Spleen (tissue), 11 donors: ENCODE data around the gene IFNG-AS1. TPM values are rescaled to one million over a fixed set of nuclear protein-coding genes. Genes with fewer than 3 reads are reported as not detected.

Experiments
- DNase-seq: peaks from one replicate; pipeline ENCODE4 v3.0.0-alpha.2; 2020
- H3K27ac ChIP-seq, 8 donors: fragments of 200-600 bp; sonication (generic) in 7 of 8; 1 replicate in 4 of 8; 2 replicates in 4 of 8; pipeline versions ENCODE4 v1.5.0 to v1.8.0; 2016 to 2021; ENCODE audit warnings: inconsistent platforms in 4 of 8, mild to moderate bottlenecking in 4 of 8, moderate library complexity in 1 of 8
- H3K27me3 ChIP-seq, 7 donors: fragments of 200-600 bp; sonication (generic) in 6 of 7; replicated peaks in 1 of 7; 1 replicate in 4 of 7; 2 replicates in 3 of 7; pipeline versions ENCODE4 v1.5.0 to v1.8.0; 2016 to 2021; ENCODE audit warnings: inconsistent platforms in 3 of 7, mild to moderate bottlenecking in 1 of 7
- H3K36me3 ChIP-seq, 6 donors: fragments of 200-600 bp; sonication (generic) in 5 of 6; 1 replicate in 4 of 6; 2 replicates in 2 of 6; pipeline versions ENCODE4 v1.5.0 to v1.8.0; 2016 to 2021; ENCODE audit warnings: inconsistent platforms in 2 of 6
- H3K4me1 ChIP-seq, 6 donors: fragments of 200-600 bp; sonication (generic) in 5 of 6; 1 replicate in 3 of 6; 2 replicates in 3 of 6; pipeline versions ENCODE4 v1.5.0 to v1.8.0; 2016 to 2021; ENCODE audit warnings: inconsistent platforms in 3 of 6
- H3K4me3 ChIP-seq, 8 donors: fragments of 200-600 bp; sonication (generic) in 7 of 8; 1 replicate in 4 of 8; 2 replicates in 4 of 8; pipeline versions ENCODE4 v1.5.0 to v1.8.0; 2016 to 2021; ENCODE audit warnings: inconsistent platforms in 4 of 8, mild to moderate bottlenecking in 4 of 8, moderate library complexity in 2 of 8
- H3K9me3 ChIP-seq, 8 donors: fragments of 200-600 bp; sonication (generic) in 7 of 8; 1 replicate in 4 of 8; 2 replicates in 4 of 8; pipeline versions ENCODE4 v1.5.0 to v1.8.0; 2016 to 2021; ENCODE audit warnings: inconsistent platforms in 4 of 8
- CTCF ChIP-seq, 11 experiments: fragments of 200-600 bp in 7 of 11; fragments of 450-650 bp in 4 of 11; sonication (generic) in 4 of 11; IDR thresholded peaks in 8 of 11; conservative IDR thresholded peaks in 3 of 11; 1 replicate in 7 of 11; 2 replicates in 4 of 11; pipeline versions ENCODE4 v1.4.0 to v1.8.0; 2016 to 2021; ENCODE audit warnings: antibody characterized with exemption in 11 of 11, inconsistent platforms in 4 of 11, mild to moderate bottlenecking in 1 of 11
- POLR2A ChIP-seq, 3 donors: fragments of 450-650 bp; IDR thresholded peaks; one replicate each; pipeline ENCODE4 v1.5.1; 2017; ENCODE audit warnings: antibody characterized with exemption in 3 of 3, mild to moderate bottlenecking in 1 of 3
- POLR2AphosphoS5 ChIP-seq, 3 donors: sonication (generic); formaldehyde crosslinking; IDR thresholded peaks; one replicate each; pipeline ENCODE4 v1.5.1; 2017; ENCODE audit warnings: antibody characterized with exemption in 3 of 3
- WGBS, 5 donors: extraction: QIAGEN DNeasy Blood & Tissue Kit in 3 of 5; methylation state at CpG; one replicate each; pipeline versions ENCODE4 v1.1.5 to v1.1.7; 2013 to 2018; 5-methylcytosine and 5-hydroxymethylcytosine counted together
- intact Hi-C: fragments of 100-400 bp; cut with DNase I; formaldehyde crosslinking; loops from one replicate; pipeline ENCODE4 v1.15.0; 2023; ENCODE audit warnings: low total_unique reads
- polyA plus RNA-seq, 3 donors: library from polyadenylated mRNA; stranded (reverse); fragments of 200-250 nt; gene quantifications; one replicate each; pipeline ENCODE4 v1.2.1, GENCODE V29; 2013
- total RNA-seq, 7 donors: library from RNA; depleted of rRNA in 3 of 7; stranded (reverse); fragments of >200 nt in 3 of 7; fragmentation: NEBNext Ultra II Directional in 4 of 7; extraction: Animal tissue kit (Norgen Biotek cat#: 25700) in 4 of 7; gene quantifications; one replicate each; pipeline versions ENCODE4 v1.1.0 to v1.2.1, GENCODE V29; 2016 to 2021
- donor health status: healthy with polysubstance abuse.
- donor health status: DM: no; HTN: no; CAD: no; lungs with moderate emphysema.
- donor health status: DM: no; HTN: no; CAD: no.
- donor health status: Bipolar disorder and iron deficiency.
- donor health status: healthy.
- donor health status: DM: no; HTN: no; CAD: no.
- donor health status: DM: yes; HTN: yes; CAD: no.

The IFNG-AS1 gene
- total and polyA plus RNA-seq, 10 donors: 0.42 to 21.2 (median 7.4) TPM; not detected in 1

GRCh38 chr12:68031881-68032739 lies 42.9 kb downstream of the IFNG-AS1 start:
- Histone ChIP-seq H3K27me3 (no peaks in the 10 kb centered on the region), H3K9me3 (peaks cover 0 to 7% (median 0%) of the 10 kb centered on the region in 8 donors), H3K4me1 (peaks cover 0 to 9% (median 0%) of the 10 kb centered on the region in 6 donors), H3K27ac (no peak overlapping the region), H3K4me3 (no peak overlapping the region), H3K36me3 (no peaks in the 10 kb centered on the region)
- intact Hi-C loops: no loop called here
- 63 to 71% (median 69%) methylated on average over 9 of the region's 9 CpGs for WGBS, 5 donors
- no peak for TF ChIP-seq CTCF (IDR thresholded peaks at IDR 0.05 in 8 of 11, conservative IDR thresholded peaks at IDR 0.05 in 3 of 11)
- TF ChIP-seq POLR2A (IDR thresholded peaks at IDR 0.05): no peak
- no peak for TF ChIP-seq POLR2AphosphoS5 (IDR thresholded peaks at IDR 0.05)
- no peak for DNase-seq

DNA sequence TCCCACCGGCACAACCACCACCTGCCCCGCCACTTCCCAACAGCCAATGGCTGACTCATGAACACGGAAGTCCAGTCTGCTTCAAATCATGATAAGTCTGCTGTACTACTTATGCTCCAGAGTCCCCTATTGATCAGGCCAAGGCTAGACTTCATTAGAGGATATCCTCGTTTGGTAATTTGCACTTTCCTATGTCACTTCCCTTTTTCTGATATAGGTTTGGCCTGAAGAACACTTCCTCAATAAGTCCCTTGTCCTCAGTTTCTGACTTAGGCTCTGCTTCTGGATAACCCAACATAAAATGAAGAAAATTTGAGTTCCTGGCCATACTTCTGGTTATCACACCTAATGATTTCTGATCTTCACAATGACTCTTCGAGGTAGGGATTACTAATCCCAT lies 45.3 kb downstream of the IFNG-AS1 start:
- Histone ChIP-seq H3K4me3 (no peak overlapping the region), H3K9me3 (peaks cover 0 to 2% (median 0%) of the 10 kb centered on the region in 8 donors), H3K27me3 (no peaks in the 10 kb centered on the region), H3K36me3 (no peaks in the 10 kb centered on the region), H3K27ac (no peak overlapping the region), H3K4me1 (peaks cover 0 to 9% (median 0%) of the 10 kb centered on the region in 6 donors)
- no peak for DNase-seq
- intact Hi-C loops: no loop called here
- TF ChIP-seq POLR2AphosphoS5 (IDR thresholded peaks at IDR 0.05) (no peak), POLR2A (IDR thresholded peaks at IDR 0.05) (no peak), CTCF (IDR thresholded peaks at IDR 0.05 in 8 of 11, conservative IDR thresholded peaks at IDR 0.05 in 3 of 11) (no peak)
- WGBS, 5 donors: 72 to 88% (median 81%) methylated on average over 5 of the region's 5 CpGs

DNA sequence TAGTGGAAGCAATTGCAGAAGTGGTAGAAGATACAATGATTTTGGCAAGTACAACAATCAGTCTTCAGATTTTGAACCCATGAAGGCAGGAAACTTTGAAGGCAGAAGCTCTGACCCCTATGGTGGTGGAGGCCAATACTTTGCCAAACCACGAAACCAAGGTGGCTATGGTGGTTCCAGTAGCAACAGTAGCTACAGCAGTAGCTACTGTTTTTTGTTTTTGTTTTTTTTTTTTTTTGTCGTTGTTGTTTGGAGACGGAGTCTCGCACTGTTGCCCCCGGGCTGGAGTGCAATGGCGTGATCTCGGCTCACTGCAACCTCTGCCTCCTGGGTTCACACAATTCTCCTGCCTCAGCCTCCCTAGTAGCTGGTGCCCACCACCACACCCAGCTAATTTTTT lies 47.4 kb downstream of the IFNG-AS1 start:
- 85 to 94% (median 87%) methylated on average over 7 of the region's 7 CpGs for WGBS, 5 donors
- Histone ChIP-seq H3K36me3 (no peaks in the 10 kb centered on the region), H3K9me3 (no peaks in the 10 kb centered on the region), H3K4me3 (no peak overlapping the region), H3K27me3 (no peaks in the 10 kb centered on the region), H3K27ac (no peak overlapping the region), H3K4me1 (peaks cover 0 to 19% (median 2%) of the 10 kb centered on the region in 6 donors)
- DNase-seq: no peak
- intact Hi-C loops: no loop called here
- TF ChIP-seq POLR2AphosphoS5 (IDR thresholded peaks at IDR 0.05) (no peak), POLR2A (IDR thresholded peaks at IDR 0.05) (no peak), CTCF (IDR thresholded peaks at IDR 0.05 in 8 of 11, conservative IDR thresholded peaks at IDR 0.05 in 3 of 11) (no peak)

DNA sequence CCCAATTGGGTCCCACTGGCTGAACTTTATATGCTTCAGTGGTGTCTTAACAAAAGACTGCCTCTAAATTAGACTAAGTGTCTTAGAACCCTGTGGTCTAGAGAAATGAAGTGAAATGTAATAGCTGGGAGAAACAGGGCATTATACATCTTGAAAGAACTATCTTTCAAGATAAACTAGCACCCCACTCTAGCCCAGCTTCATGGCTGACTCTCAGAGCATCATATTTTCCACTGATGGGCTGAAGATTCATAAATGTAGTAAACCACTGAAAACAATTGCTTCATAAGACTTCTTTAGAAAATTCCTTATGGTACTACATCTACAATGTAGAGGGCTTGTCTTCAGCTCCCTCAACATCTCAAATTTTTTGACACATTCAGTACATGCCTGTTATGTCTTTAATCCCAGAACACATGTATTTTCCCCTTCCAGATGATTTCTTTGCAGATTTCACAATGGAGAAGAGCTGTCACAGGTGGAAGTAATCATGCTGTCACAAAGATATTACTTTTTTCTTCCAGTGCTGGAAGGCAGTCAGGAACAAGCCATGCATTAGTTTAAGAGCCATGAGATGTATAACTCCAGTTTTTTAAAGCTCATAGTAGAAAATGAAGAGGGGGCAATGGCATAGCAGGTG lies 48.5 kb downstream of the IFNG-AS1 start:
- Histone ChIP-seq H3K4me1 (peaks cover 0 to 19% (median 2%) of the 10 kb centered on the region in 6 donors), H3K9me3 (no peaks in the 10 kb centered on the region), H3K36me3 (no peaks in the 10 kb centered on the region), H3K27me3 (no peaks in the 10 kb centered on the region), H3K27ac (no peak overlapping the region), H3K4me3 (no peak overlapping the region)
- DNase-seq: no peak
- TF ChIP-seq POLR2AphosphoS5 (IDR thresholded peaks at IDR 0.05): no peak
- no peak for TF ChIP-seq CTCF (IDR thresholded peaks at IDR 0.05 in 8 of 11, conservative IDR thresholded peaks at IDR 0.05 in 3 of 11)
- TF ChIP-seq POLR2A (IDR thresholded peaks at IDR 0.05): no peak
- intact Hi-C loops: no loop called here
